GM21447 (cell line): ENCODE results near the gene STMN1.

Experiments
- ATAC-seq: cut with Tn5 transposase; IDR thresholded peaks from one replicate; pipeline ENCODE4 v1.9.1; 2021; ENCODE audit not compliant: unreplicated experiment

STMN1 gene

DNA sequence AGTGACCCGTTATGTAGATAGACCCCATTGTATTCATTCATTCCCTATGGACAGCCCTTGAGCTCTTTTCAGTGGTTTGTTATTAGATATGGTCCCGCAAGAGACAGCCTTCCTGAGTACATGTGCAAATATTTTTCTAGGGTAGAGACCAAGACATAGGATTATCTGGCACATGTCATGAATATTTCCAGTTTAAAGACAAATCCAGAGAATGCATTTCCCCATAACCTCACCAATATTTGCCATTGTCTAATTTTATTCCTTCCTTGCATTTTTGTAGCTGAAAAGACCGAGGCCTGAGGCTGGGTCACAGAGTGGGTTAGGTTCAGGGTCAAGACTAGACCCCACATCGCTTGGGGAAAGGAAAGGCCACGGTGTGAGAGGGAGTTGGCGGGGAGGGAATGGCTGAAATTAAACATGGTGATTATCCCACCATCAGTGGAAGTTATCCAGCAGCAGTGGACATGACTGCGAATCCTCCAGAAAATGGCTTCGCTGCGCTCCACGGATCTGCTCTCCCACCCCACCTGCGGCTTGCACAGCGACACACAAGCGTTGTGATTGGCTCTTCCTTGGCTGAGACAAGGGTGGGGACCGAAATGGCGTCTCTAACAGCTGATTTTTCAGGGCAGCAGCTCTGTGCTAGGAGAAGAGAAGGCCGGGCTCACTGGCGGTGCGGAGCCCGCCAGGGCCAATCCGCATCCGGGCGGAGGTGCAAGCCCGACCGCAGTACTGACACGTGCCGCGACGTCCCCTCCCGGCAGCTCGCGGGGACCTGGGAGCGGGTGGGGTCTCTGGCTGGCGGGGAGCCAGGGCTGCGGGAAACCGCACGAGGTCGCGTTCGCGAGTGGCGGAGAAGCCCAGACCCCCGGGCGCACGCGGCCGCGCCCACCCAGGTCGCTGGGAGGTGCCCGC is 16.1 kb upstream of the STMN1 start:
- ATAC-seq: no peak

DNA sequence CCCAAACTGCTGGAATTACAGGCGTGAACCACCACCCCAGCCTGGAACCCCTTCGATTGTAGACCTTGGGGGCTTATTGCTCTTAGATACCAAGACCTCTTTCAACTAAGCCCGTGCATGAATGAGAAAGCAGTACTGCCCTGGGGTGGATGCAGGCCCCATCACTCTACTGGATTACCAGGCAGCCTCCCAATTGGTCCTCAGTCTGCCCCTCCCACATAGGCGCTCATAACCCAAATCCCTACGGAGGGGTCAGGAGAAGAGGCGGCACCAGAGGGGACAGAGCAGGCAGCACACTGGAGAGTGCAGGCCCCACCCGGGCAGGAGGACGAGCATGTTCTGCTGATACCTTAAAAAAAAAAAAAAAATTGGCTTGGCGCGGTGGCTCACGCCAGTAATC is 12.4 kb upstream of the STMN1 start:
- no peak for ATAC-seq

DNA sequence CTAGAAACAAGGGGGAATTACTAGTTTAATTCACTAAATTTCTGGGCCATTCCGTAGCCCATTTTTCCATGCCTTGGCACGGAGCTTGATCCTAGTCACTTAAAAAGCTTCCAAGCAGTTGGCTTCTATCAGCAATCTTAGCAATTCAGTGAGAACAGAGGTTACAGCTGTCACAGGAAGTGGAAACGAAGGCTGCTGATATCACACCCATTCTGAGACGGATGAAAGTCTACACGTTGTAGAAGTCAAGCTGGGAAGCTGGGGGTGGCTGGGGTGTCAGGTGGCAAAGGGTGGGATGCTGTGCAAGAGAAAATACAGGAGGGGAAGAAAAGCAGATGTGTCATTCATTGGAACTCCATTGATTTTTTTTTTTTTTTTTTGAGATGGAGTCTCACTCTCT is 11.8 kb upstream of the STMN1 start:
- ATAC-seq: no peak

DNA sequence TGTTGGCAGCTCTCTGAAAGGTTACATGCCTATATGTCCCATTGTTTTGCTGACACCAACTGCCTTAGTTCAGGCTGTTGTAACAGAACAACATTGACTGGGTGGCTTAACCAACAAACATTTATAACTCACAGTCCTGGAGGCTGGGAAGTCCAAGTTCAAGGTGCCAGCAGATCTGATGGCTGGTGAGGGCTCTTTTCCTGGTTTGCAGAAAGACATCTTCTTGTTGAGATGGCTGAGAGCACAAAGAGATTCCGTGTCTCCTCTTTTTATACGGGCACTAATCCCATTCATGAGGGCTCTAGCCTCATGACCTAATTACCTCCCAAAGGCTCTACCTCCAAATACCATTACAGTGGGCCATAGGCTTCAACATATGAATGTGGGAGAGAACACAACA is 10.2 kb upstream of the STMN1 start:
- ATAC-seq: no peak

DNA sequence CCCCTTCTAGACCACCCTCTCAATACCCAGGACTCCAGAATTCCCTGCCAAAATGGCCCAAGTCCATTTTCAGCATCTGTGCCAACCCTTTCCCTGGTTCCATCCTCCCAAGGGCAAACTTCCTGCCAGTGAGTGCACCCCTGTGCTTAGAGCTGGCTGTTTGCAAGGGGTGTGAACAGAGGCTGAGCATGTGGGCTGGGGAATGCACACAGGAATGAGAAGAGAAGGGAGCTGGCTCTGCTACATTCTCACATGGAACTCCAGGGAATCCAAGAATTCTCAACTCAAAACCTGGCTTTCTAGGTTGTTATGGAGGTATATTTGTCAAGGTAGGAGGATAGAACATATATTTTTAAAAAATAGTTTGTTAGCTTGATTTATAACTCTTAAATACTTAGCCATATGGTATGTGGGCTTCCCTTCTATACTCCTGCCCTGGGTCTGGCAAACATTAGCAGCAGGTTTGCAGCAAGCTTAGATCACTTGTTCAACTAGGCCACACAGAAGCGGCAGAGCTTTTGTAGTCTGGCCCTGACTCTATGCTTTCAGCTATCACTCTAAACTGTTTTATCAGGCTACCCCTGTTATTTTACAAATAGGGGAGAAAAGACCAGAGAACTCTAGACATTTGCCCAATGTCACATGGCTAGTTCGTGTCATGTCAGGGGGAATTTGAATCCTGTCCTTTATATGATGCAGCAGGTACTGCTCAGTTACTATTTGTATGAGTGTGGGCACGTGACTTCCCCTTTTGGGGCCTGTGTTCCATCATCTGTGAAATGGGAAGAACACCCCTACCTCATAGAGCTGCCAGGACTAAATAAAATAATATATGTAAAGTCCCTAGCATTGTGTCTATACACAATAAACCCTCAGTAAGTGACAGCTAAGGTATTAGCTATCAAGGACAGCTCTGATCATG is 8.1 kb upstream of the STMN1 start:
- no peak for ATAC-seq

DNA sequence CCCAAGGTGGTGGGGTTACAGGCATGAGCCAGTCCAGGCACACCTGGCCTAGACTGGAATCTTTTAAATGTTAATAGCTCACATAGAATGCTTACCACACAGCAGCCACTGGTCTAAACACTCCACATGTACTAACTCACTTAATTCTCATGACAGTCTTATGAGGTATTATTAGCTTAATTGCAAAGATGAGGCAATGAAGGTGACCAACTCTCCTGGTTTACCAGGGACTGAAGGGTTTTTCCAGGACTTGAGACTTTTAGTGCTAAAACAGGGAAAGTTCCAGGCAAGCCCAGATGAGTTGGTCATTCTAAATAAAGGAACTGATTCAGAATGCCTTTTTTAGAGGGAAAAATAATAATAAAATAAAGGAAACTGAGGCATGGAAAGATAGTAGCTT is 7.0 kb upstream of the STMN1 start:
- ATAC-seq: no peak

DNA sequence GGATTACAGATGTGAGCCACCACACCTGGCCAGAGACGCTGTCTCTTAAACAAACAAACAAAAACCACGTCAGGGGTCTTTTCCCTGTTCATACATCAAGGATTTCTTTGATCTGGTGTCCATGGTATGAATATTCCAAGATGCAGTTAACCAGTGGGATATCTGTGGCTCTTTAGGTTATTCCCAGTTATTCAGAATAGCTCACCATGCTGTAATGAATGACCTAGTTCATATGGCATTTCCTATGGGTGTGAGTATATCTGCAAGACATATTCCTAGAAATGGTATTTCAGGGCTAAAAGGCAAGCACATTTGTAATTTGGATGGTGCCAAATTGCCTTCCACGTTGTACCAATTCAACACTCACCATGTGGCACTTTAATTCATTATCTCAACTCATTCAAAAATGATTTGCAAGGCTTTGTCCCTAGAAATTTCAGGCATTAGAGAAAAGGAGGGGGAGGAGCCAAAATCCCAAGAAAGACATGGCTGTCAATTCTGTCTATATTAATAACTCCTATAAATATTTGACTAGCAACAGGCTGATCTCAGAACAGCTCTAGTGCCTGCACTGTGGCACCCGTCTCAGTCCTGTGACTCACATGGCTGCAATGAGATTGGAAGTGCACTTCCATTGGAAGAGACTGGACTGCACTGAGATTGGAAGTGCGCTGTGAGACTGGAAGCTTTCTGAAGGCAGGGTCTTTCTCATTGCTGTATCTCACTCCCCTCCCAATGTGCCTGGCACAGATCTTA is 6.0 kb upstream of the STMN1 start:
- no peak for ATAC-seq

DNA sequence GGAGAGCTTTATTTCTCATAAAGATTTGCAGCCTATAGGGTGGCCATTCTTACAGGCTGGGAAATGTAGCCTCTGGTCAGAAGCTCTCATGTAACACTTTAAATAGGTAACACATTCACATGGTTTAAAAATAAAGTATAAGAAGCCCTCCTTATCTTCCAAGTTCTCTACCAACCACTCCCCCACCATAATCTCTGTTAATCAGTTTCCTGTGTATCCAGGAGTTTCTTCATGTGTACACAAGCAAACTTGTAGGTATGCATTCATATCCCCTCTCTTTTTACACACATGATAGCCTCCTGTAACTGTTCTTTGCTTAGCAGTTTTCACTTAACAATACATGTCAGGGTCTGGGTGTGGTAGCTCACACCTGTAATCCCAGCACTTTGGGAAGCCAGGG is 4.9 kb upstream of the STMN1 start:
- no peak for ATAC-seq

DNA sequence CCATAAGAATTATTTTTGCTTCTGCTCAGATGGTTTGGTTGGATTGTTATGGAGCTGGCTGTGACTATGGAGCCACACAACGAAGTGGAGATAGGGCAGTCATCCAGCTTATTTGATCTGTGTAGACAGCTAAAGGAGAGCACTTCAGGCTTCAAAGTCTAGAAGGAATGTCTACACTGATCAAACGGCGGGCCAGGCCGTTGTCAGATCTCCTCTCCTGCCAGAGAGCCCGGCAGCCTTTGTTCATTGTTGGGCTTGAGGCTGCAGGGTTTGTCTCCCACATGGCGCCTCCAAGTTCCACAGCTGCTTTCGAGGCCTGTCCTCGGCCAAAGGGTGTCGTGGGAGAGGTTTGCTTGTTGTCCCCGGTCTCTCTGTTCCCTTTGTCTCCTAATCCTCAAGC is 2.8 kb upstream of the STMN1 start:
- ATAC-seq: no peak

DNA sequence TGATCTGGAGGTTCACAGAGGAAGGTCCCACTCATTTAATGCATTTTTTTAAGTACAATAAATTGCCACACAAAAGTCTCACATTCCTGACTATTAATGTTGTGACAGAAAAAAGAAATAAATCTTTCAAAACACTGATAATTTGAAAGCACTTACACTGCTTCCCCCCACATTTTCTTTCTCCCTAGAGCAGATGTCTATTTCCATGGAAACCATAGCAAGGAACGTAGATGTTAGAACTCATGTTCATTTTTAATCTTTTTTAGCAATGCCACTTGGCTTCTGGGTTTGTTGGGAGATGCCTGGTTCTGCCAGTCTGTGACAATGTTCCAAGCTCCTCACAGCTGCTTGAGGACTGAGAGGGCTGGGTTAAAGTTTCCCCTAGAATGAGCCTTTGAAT is 1.9 kb upstream of the STMN1 start:
- ATAC-seq: no peak

DNA sequence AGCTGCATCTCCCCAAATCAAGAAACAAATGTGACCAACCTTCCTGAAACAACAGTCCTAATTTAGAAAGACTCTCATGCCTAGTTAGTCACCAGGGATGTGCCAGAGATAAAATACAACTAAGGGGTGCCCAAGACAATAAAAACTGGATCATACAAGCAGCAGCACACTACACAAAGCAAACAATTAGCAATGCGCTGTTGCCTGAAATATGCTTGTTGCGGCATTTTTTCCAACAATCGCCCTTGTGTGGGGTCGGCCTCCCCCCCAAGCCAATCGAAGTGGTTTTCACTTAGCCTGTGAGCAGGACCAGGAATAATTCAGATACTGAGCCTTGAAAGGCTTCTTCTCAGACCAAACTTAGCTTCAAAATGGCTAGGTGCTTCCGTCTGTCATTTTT is 1.4 kb upstream of the STMN1 start:
- no peak for ATAC-seq

DNA sequence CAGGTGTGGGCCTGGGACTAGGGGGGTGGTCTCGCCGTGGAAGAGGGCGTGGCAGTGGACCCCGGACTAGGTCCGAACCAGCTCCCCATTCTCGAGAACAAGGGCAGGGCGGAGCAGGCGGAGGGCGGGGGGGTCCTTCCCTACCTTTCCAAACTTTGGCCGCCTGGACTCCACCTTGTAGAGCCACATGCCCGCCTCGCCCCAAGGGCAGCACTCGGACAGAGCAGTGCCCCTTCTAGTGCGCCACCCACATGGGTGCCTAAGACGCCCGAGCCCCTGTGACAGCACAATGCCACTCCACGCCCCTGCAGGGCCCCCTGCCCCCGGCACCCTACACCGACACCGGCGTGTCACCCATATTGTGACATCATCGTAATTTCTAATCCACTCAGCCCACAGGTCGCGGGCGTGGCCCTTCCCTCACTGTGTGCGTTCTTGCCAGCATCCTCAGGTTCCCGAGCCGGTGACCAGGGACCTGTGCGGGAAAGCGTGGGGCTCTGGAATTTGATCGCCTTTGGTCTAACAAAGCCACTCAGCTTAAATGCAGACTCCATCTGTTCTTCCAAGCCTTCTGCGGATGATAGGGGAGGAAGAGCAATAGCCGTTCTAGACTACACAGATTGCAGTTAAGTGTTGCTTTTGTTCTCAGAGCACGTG is 553 bp upstream of the STMN1 start:
- no peak for ATAC-seq

DNA sequence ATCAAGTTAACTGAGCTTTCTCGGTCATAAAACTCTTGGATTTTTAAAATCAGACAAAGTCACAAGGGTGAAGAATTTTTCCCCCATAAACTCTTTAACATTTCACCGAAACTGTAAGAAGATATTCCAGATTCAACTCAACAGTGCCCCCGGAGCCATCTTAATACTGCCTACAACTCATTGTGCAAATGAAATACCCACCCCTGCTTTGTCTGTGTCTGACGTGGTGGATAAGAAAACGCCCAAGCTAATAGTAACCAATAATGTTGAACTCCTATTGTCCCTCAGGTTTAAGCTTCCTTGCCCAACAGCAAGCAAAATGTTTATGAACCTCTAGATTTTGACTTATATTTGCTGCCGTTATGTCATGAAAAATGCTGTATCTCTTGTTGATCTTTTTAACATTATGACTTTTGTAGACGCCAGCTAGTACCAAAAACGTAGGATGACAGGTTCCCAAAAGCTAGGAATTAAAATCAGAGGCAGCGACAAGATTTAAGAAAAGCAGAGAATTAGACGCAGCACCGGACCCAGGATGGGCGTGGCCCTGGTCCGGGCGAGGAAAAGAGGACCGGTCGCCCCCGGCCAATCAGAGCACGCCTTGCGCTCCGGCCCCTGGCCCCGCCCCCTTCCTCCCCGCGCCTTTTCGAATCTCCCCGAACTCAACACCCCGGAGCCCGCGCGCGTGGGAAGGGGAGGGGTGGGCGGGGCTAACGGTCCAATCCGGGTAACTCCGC is 1.1 kb downstream of the STMN1 start:
- ATAC-seq: peak; percentile 76

DNA sequence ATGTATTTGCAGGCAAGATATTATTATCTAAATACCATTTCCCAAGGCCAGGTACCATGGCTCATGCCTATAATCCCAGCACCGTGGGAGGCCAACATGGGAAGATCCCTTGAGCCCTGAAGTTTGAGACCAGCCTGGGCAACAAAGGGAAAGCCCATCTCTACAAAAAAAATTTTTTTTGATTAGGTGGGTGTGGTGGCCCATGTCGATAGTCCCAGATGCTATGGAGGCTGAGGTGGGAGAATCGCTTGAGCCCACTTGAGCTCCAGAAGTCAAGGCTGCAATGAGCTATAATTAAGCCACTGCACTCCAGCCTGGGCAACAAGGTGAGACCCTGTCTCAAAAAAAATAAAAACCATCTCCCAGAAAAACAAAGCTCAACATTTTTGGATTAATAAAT is 2.2 kb downstream of the STMN1 start:
- no peak for ATAC-seq

DNA sequence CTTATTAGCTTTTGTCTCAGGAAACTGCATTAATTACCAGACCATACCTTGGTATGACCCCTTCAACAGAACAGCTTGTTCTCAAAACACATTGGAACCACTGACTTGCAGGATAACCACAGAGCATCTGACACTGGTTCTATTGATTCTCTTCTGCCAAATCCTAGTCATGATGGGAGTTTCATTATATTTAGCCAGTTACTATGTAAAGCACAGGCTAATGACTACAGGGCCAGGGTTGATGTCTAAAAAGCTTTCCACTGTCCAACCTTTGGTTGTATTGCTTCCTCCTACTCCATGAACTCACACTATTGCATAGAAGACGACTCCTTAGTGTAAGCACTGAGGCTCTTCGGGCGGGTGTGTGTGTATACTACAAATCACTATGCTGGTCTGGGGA is 3.8 kb downstream of the STMN1 start:
- no peak for ATAC-seq

DNA sequence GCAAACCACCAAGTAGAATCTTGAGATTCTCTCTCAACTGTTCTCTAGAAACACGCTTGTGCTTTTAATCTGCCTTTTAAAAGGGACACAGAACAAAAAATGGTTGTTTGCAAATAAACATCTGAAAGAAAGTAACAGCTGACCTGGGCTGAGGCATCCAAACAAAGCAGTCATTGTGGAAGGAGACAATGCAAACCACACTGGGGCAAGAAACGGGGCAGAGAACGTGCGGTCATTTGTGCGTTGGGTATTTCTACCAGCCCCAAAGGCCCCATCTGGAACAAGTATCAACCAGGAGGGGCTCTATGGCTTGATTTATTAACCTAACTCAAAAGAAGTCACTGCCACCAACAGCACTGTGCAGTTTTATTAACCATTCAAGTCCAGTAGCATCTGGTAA is 6.0 kb downstream of the STMN1 start:
- ATAC-seq: no peak

DNA sequence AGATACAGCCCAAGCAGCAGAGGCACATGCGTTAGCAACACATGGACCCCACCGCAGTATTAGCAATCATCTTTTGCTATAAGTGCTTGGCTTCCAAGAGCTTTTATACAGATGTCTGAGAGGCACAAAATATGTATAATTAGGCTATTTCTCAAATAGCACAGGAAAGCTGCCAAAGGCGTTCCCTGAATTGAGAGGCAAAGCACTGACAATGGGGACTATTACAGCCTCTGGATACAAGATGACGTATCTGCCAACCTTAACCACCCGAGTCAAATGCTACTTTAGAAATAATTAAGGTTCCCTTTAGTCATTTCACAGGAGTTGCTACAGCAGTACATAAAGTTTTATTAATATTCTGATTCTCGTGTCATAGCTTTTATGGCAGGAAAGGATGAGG is 6.4 kb downstream of the STMN1 start:
- ATAC-seq: no peak

DNA sequence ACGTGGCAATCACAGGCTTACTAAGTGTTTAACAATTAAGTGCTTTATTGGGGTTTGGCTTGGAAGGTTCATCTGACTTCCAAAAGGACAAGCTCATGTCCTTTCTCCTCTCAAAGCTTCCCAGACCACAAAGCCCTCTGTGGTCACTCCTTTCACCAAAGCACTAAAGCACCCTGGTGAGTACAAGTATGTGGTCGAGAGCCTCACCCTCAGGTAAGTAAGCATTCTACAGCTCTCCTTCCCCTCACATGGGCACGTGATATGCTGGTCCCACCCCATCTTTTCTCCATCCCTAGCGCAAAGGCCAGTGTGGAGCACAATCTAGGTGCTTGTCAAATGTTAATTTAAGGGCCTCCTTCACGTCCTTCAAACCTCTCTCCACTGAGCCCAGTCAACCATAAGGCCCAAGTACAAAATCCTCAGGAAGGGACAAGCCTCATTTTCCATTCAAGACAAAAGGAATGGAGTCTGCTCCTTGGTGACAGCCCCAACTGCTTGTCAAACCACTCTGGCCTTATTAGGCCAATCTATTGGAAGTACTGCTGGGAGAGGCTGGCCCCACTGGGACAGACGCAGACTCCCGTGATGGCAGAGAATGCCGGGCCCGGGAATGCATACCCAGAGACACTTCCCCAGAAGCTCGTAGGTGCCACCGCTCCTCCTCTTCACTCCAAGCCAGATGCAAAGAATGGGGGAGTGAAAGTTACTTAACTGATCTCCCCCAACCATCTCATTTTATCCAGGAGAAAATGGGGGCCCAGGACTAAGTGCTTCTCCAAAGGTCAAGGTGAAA is 7.8 kb downstream of the STMN1 start:
- no peak for ATAC-seq

DNA sequence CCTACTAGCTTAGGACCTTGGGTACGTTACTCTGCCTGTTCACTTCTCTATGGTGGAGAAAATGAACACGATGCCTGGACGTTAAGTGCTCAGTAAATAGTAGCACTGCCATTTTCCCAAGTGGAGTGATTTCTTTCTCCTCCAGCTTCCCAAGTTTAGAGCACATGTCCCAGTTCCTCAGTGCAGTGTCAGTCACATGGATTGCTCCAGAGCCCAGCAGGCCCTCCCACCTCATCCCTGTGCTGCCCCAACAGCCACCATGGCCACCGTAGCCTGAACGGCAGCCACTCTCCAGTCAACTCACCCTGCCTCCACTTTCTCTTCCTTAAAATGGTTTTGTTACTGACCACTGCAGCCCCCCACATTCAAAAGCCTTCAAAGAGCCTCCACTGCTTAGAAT is 8.5 kb downstream of the STMN1 start:
- no peak for ATAC-seq
